ENCODE measurements around the gene HDGFL3.
A peak's percentile ranks its signal among the peaks of the same experiment; 100 is the strongest.

The HDGFL3 gene

DNA sequence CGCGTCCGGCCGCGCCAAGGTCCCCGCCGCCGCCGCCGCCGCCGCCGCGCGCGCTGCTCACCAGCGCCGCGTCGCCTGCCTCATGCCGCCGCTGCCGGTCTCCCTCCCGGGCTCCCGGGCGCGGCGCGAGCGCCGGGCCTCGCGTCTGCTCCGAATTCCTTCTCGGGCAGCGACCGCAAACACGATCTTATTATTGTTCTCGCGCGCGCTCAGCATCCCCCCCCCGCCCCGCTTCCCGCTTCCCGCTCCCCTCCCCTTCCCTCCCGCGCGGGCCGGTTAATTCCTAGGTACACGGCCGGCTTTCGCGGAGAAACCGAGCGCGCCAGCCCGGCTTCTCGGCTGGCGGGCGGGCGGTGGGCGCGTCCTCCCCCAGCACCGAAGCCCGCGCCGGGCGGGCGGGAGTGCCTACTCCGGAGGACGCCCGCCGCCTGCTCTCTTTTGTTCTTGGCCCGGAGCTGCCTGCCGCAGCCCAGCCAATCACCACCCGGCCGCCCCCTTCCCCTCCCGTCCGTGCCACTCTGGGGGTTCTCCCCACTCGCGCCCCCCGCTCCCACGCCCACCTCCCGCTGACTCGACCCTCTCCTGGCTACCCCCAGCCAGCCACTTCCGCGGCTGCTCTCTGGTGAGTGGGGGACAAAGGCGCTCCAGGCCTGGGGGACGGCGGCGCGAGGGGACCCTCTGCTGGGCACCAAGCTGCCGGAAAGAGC lies at the start of gene HDGFL3:
Gene HDGFL3, minus strand, starts transcription at position 164 of the 707 bp plus-strand sequence. CDS start 409 bp downstream, outside the sequence.
- Histone ChIP-seq H3K4me3 (ENCODE audit: low read depth, low read length) (peak within 1 kb of the TSS; percentile 85), H3K36me3 (ENCODE audit: control insufficient read depth in 2 of 2, insufficient read depth in 1 of 2, low read length in 2 of 2) (0 out of 3 replicates have a peak, but pooled peaks cover 0 to 3% of the 10 kb centered on the region in 2 experiments), H3K4me1 (ENCODE audit: control insufficient read depth, insufficient read depth, low read length) (peaks cover 27% of the 10 kb centered on the region), H3K27ac (ENCODE audit: extremely low read depth, low read depth, low read length) (peak within 1 kb of the TSS; percentile 91), H3K9me3 (ENCODE audit: control insufficient read depth, insufficient read depth, low read depth, low read length) (no peaks in the 10 kb centered on the region)
- POLR2A ChIA-PET = interaction anchor here (0.9 to 1.2 kb wide), 2 partner anchors 145 to 197 kb away, joined by 3 to 4 read pairs; no protein-coding TSS in a partner anchor
- CTCF ChIA-PET = interaction anchor here (0.6 to 1.5 kb wide), 4 partner anchors 10 to 204 kb away, joined by 3 to 7 read pairs (median 4); partner anchors contain the start of gene C15orf40
- TF ChIP-seq, protein P1, sequence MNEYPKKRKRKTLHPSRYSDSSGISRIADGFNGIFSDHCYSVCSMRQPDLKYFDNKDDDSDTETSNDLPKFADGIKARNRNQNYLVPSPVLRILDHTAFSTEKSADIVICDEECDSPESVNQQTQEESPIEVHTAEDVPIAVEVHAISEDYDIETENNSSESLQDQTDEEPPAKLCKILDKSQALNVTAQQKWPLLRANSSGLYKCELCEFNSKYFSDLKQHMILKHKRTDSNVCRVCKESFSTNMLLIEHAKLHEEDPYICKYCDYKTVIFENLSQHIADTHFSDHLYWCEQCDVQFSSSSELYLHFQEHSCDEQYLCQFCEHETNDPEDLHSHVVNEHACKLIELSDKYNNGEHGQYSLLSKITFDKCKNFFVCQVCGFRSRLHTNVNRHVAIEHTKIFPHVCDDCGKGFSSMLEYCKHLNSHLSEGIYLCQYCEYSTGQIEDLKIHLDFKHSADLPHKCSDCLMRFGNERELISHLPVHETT (tag by site-specific recombination; IDR thresholded peaks at IDR 0.05) = no peak
- TF ChIP-seq, protein P2, sequence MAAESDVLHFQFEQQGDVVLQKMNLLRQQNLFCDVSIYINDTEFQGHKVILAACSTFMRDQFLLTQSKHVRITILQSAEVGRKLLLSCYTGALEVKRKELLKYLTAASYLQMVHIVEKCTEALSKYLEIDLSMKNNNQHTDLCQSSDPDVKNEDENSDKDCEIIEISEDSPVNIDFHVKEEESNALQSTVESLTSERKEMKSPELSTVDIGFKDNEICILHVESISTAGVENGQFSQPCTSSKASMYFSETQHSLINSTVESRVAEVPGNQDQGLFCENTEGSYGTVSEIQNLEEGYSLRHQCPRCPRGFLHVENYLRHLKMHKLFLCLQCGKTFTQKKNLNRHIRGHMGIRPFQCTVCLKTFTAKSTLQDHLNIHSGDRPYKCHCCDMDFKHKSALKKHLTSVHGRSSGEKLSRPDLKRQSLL (tag by site-specific recombination; IDR thresholded peaks at IDR 0.05) = no peak
- no peak for TF ChIP-seq GFI1B (tag by site-specific recombination; IDR thresholded peaks at IDR 0.05)
- TF ChIP-seq ZNF776 (tag by site-specific recombination; IDR thresholded peaks at IDR 0.05; ENCODE audit: borderline replicate concordance) = no peak
- TF ChIP-seq YY2 (tag by site-specific recombination; IDR thresholded peaks at IDR 0.05) = no peak
- TF ChIP-seq ZNF785 (tag by site-specific recombination; IDR thresholded peaks at IDR 0.05) = peak; percentile 83; the same call in 1 of the 2 replicates
- TF ChIP-seq, protein P3, sequence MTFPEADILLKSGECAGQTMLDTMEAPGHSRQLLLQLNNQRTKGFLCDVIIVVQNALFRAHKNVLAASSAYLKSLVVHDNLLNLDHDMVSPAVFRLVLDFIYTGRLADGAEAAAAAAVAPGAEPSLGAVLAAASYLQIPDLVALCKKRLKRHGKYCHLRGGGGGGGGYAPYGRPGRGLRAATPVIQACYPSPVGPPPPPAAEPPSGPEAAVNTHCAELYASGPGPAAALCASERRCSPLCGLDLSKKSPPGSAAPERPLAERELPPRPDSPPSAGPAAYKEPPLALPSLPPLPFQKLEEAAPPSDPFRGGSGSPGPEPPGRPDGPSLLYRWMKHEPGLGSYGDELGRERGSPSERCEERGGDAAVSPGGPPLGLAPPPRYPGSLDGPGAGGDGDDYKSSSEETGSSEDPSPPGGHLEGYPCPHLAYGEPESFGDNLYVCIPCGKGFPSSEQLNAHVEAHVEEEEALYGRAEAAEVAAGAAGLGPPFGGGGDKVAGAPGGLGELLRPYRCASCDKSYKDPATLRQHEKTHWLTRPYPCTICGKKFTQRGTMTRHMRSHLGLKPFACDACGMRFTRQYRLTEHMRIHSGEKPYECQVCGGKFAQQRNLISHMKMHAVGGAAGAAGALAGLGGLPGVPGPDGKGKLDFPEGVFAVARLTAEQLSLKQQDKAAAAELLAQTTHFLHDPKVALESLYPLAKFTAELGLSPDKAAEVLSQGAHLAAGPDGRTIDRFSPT (tag by site-specific recombination; IDR thresholded peaks at IDR 0.05) = peak; percentile 81
- TF ChIP-seq, protein P4, sequence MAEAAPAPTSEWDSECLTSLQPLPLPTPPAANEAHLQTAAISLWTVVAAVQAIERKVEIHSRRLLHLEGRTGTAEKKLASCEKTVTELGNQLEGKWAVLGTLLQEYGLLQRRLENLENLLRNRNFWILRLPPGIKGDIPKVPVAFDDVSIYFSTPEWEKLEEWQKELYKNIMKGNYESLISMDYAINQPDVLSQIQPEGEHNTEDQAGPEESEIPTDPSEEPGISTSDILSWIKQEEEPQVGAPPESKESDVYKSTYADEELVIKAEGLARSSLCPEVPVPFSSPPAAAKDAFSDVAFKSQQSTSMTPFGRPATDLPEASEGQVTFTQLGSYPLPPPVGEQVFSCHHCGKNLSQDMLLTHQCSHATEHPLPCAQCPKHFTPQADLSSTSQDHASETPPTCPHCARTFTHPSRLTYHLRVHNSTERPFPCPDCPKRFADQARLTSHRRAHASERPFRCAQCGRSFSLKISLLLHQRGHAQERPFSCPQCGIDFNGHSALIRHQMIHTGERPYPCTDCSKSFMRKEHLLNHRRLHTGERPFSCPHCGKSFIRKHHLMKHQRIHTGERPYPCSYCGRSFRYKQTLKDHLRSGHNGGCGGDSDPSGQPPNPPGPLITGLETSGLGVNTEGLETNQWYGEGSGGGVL (tag by site-specific recombination; IDR thresholded peaks at IDR 0.05) = peak; percentile 96
- peak; percentile 63; the same call in 1 of the 2 replicates for TF ChIP-seq ZEB2 (tag by site-specific recombination; IDR thresholded peaks at IDR 0.05)
- no peak for TF ChIP-seq GLI2 (tag by site-specific recombination; IDR thresholded peaks at IDR 0.05; ENCODE audit: borderline replicate concordance, low read depth)
- peak; percentile 38; the same call in 1 of the 2 replicates for TF ChIP-seq ZNF777 (tag by site-specific recombination; IDR thresholded peaks at IDR 0.05; ENCODE audit: borderline replicate concordance)
- TF ChIP-seq, protein P5, sequence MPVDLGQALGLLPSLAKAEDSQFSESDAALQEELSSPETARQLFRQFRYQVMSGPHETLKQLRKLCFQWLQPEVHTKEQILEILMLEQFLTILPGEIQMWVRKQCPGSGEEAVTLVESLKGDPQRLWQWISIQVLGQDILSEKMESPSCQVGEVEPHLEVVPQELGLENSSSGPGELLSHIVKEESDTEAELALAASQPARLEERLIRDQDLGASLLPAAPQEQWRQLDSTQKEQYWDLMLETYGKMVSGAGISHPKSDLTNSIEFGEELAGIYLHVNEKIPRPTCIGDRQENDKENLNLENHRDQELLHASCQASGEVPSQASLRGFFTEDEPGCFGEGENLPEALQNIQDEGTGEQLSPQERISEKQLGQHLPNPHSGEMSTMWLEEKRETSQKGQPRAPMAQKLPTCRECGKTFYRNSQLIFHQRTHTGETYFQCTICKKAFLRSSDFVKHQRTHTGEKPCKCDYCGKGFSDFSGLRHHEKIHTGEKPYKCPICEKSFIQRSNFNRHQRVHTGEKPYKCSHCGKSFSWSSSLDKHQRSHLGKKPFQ (tag by site-specific recombination; IDR thresholded peaks at IDR 0.05) = no peak
- no peak for TF ChIP-seq ZNF214 (tag by site-specific recombination; IDR thresholded peaks at IDR 0.05; ENCODE audit: borderline replicate concordance)
- TF ChIP-seq, protein P6, sequence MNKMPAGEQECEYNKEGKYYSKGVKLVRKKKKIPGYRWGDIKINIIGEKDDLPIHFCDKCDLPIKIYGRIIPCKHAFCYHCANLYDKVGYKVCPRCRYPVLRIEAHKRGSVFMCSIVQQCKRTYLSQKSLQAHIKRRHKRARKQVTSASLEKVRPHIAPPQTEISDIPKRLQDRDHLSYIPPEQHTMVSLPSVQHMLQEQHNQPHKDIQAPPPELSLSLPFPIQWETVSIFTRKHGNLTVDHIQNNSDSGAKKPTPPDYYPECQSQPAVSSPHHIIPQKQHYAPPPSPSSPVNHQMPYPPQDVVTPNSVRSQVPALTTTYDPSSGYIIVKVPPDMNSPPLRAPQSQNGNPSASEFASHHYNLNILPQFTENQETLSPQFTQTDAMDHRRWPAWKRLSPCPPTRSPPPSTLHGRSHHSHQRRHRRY (tag by site-specific recombination; IDR thresholded peaks at IDR 0.05) = no peak
- no peak for TF ChIP-seq ZNF175 (tag by site-specific recombination; IDR thresholded peaks at IDR 0.05)
- TF ChIP-seq ZNF10 (tag by site-specific recombination; IDR thresholded peaks at IDR 0.05) = no peak
- TF ChIP-seq, protein P7, sequence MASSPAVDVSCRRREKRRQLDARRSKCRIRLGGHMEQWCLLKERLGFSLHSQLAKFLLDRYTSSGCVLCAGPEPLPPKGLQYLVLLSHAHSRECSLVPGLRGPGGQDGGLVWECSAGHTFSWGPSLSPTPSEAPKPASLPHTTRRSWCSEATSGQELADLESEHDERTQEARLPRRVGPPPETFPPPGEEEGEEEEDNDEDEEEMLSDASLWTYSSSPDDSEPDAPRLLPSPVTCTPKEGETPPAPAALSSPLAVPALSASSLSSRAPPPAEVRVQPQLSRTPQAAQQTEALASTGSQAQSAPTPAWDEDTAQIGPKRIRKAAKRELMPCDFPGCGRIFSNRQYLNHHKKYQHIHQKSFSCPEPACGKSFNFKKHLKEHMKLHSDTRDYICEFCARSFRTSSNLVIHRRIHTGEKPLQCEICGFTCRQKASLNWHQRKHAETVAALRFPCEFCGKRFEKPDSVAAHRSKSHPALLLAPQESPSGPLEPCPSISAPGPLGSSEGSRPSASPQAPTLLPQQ (tag by site-specific recombination; IDR thresholded peaks at IDR 0.05) = peak; percentile 56; the same call in 1 of the 2 replicates
- peak; percentile 65; the same call in 1 of the 2 replicates for TF ChIP-seq ZBTB7A (tag by site-specific recombination; IDR thresholded peaks at IDR 0.05; ENCODE audit: low read depth)
- TF ChIP-seq SP3 (tag by site-specific recombination; IDR thresholded peaks at IDR 0.05) = peak; percentile 67
- TF ChIP-seq ZBTB48 (tag by site-specific recombination; IDR thresholded peaks at IDR 0.05) = 0 out of 2 replicates have a peak, but pooled peaks have one; percentile 35
- no peak for TF ChIP-seq GLI4 (tag by site-specific recombination; IDR thresholded peaks at IDR 0.05)
- TF ChIP-seq ZNF341 (tag by site-specific recombination; IDR thresholded peaks at IDR 0.05; ENCODE audit: low read depth) = peak; percentile 40; the same call in 1 of the 2 replicates
- peak; percentile 90 for TF ChIP-seq EGR2 (tag by site-specific recombination; IDR thresholded peaks at IDR 0.05; ENCODE audit: low read depth)
- no peak for TF ChIP-seq ZNF292 (tag by site-specific recombination; IDR thresholded peaks at IDR 0.05; ENCODE audit: borderline replicate concordance, low read depth)
- TF ChIP-seq ZNF623 (tag by site-specific recombination; IDR thresholded peaks at IDR 0.05) = no peak
- no peak for TF ChIP-seq ZNF423 (tag by site-specific recombination; IDR thresholded peaks at IDR 0.05)
